C4-2B (cell line): Measurements from ENCODE around the gene INHA.

ENCODE experiments used
- ZFX ChIP-seq: fragments of 450-650 bp; IDR thresholded peaks from 2 replicates; pipeline ENCODE4 v1.6.1; 2017
- TF ChIP-seq, protein P1 (sequence below): fragments of 450-650 bp; conservative IDR thresholded peaks from 2 replicates; pipeline ENCODE4 v1.5.1; 2017; ENCODE audit warnings: mild to moderate bottlenecking

DNA sequence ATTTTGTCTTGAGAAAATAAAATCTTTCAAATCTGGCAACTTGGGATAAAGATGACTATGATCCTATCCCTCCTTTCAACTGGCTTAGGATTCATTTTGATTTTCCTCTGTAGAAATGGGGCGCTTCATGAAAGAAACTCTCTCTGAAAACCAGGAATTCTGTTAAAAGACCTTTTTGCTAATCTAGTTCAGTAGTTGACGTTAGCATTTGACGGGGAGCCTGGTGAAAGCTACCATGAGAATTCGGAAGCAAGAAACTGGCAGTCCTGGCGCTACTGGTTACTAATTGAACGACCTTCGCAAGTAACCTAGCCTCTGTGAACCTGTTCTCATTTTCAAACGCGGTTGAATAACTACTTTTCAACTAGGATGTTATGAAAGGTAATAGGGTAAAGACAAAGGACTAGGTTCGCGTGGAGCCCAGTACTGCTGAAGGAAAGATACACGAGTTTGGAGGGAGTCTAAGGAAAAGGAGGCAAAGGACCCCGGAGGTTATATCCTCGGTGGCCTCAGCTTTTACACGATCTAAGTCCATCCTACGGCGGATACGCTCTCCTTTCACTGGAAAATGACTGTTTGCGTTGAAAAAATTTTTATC lies 24.9 kb downstream of the INHA start:
- TF ChIP-seq, protein P1, sequence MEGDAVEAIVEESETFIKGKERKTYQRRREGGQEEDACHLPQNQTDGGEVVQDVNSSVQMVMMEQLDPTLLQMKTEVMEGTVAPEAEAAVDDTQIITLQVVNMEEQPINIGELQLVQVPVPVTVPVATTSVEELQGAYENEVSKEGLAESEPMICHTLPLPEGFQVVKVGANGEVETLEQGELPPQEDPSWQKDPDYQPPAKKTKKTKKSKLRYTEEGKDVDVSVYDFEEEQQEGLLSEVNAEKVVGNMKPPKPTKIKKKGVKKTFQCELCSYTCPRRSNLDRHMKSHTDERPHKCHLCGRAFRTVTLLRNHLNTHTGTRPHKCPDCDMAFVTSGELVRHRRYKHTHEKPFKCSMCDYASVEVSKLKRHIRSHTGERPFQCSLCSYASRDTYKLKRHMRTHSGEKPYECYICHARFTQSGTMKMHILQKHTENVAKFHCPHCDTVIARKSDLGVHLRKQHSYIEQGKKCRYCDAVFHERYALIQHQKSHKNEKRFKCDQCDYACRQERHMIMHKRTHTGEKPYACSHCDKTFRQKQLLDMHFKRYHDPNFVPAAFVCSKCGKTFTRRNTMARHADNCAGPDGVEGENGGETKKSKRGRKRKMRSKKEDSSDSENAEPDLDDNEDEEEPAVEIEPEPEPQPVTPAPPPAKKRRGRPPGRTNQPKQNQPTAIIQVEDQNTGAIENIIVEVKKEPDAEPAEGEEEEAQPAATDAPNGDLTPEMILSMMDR: no peak
- TF ChIP-seq ZFX: no peak
